H1 (cell line): ENCODE data around the gene TRAPPC5. TPM values are rescaled to one million over a fixed set of nuclear protein-coding genes. Genes with fewer than 3 reads are reported as not detected.
A peak's percentile ranks its signal among the peaks of the same experiment; 100 is the strongest.

ENCODE experiments used
- CEBPB ChIP-seq: IDR thresholded peaks from 2 replicates; pipeline ENCODE4 v1.6.1; 2012; ENCODE audit warnings: low read depth, low read length
- CREB1 ChIP-seq: IDR thresholded peaks from 2 replicates; pipeline ENCODE4 v1.6.1; 2012; ENCODE audit warnings: inconsistent platforms
- FOSL1 ChIP-seq: IDR thresholded peaks from 2 replicates; pipeline ENCODE4 v1.6.1; 2011; ENCODE audit warnings: mild to moderate bottlenecking, low read depth, low read length, moderate library complexity; ENCODE audit not compliant: insufficient read depth
- KDM4A ChIP-seq: IDR thresholded peaks from one replicate; pipeline ENCODE4 v1.7.1; 2012; ENCODE audit warnings: low read depth, mild to moderate bottlenecking, moderate library complexity, low read length, inconsistent platforms; ENCODE audit not compliant: severe bottlenecking
- RNF2 ChIP-seq: fragments of 200-900, 300-1000 bp; sonication (generic); IDR thresholded peaks from 2 replicates; pipeline ENCODE4 v1.7.1; 2016; ENCODE audit warnings: borderline replicate concordance, low read depth, mild to moderate bottlenecking, antibody characterized with exemption, low read length; ENCODE audit not compliant: poor library complexity, severe bottlenecking; ENCODE audit errors: missing control alignments
- SIN3A ChIP-seq, 2 experiments: IDR thresholded peaks in 1 of 2; conservative IDR thresholded peaks in 1 of 2; 2 replicates each; pipeline ENCODE4 v1.6.1; 2011 to 2012; ENCODE audit warnings: low read length in 2 of 2, improper control_type of control experiment in 1 of 2, low read depth in 1 of 2, mild to moderate bottlenecking in 1 of 2
- TBP ChIP-seq: IDR thresholded peaks from 2 replicates; pipeline ENCODE4 v1.6.1; 2011; ENCODE audit warnings: low read depth, low read length, improper control_type of control experiment
- polyA plus RNA-seq, 7 experiments: library from polyadenylated mRNA; depleted of rRNA in 3 of 7; stranded (reverse) in 5 of 7; unstranded in 2 of 7; fragments of >200 nt in 5 of 7; fragments of 200-250 nt in 2 of 7; gene quantifications; 1 replicate in 5 of 7; 2 replicates in 1 of 7; 4 replicates in 1 of 7; pipeline versions ENCODE4 v1.2.1 to v1.2.3, GENCODE V29; 2011 to 2013; ENCODE audit warnings: missing spikeins in 2 of 7, mixed read lengths in 2 of 7
- total RNA-seq: library from RNA; stranded (reverse); fragmentation: NEBNext Ultra II Directional; extraction: Animal tissue kit (Norgen Biotek cat#: 25700); gene quantifications from 2 replicates; pipeline ENCODE4 v1.2.1, GENCODE V29; 2021
- TF ChIP-seq, protein P1 (sequence below): fragments of 300-600 bp; sonication (generic); IDR thresholded peaks from 2 replicates; pipeline ENCODE4 v1.7.1; 2012; ENCODE audit warnings: low read length, moderate library complexity, mild to moderate bottlenecking, inconsistent platforms; ENCODE audit not compliant: insufficient replicate concordance
- TF ChIP-seq, protein P2 (sequence below): IDR thresholded peaks from 2 replicates; pipeline ENCODE4 v1.6.1; 2012; ENCODE audit warnings: inconsistent platforms

TRAPPC5 gene
- total and polyA plus RNA-seq, 2 of the 8 experiments (the other 6 are each of a cell fraction or from before 2014, with no cell fraction given): 109 to 120 TPM

DNA sequence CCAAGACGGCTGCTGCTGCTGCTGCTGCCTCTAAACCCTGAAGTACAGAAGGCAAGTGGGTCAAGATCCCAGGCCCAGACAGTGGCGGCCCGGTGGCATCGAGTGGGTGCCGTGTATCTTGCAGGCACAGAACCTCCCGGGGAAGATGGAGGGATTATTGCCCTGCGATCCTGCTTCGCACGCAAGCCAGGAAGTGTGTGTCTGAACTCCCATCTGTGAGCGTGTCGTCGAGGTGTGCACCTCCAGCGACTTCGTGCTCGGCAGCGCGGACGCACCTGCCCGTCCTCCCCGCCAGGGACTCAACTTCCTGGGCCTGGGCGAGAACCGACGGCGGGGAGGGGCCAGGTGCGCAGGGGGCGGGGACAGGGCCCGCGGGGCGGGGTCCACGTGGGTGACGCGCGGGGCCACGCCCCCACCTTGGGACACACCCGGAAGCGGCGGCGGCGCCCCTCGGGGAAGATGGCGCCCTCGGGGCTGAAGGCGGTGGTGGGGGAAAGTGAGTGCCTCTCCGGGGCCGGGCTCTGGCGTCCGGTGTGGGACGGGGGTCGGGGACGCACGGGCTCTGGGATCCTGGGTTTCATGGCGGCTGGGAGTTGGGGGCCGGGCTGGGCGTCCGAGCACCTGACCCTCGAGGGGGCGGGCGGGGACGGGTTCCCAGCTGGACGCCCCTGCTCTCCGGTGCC, 43.8 kb upstream of the TRAPPC5 start, which contains the start of gene STXBP2 (continued):
- TF ChIP-seq, protein P1, sequence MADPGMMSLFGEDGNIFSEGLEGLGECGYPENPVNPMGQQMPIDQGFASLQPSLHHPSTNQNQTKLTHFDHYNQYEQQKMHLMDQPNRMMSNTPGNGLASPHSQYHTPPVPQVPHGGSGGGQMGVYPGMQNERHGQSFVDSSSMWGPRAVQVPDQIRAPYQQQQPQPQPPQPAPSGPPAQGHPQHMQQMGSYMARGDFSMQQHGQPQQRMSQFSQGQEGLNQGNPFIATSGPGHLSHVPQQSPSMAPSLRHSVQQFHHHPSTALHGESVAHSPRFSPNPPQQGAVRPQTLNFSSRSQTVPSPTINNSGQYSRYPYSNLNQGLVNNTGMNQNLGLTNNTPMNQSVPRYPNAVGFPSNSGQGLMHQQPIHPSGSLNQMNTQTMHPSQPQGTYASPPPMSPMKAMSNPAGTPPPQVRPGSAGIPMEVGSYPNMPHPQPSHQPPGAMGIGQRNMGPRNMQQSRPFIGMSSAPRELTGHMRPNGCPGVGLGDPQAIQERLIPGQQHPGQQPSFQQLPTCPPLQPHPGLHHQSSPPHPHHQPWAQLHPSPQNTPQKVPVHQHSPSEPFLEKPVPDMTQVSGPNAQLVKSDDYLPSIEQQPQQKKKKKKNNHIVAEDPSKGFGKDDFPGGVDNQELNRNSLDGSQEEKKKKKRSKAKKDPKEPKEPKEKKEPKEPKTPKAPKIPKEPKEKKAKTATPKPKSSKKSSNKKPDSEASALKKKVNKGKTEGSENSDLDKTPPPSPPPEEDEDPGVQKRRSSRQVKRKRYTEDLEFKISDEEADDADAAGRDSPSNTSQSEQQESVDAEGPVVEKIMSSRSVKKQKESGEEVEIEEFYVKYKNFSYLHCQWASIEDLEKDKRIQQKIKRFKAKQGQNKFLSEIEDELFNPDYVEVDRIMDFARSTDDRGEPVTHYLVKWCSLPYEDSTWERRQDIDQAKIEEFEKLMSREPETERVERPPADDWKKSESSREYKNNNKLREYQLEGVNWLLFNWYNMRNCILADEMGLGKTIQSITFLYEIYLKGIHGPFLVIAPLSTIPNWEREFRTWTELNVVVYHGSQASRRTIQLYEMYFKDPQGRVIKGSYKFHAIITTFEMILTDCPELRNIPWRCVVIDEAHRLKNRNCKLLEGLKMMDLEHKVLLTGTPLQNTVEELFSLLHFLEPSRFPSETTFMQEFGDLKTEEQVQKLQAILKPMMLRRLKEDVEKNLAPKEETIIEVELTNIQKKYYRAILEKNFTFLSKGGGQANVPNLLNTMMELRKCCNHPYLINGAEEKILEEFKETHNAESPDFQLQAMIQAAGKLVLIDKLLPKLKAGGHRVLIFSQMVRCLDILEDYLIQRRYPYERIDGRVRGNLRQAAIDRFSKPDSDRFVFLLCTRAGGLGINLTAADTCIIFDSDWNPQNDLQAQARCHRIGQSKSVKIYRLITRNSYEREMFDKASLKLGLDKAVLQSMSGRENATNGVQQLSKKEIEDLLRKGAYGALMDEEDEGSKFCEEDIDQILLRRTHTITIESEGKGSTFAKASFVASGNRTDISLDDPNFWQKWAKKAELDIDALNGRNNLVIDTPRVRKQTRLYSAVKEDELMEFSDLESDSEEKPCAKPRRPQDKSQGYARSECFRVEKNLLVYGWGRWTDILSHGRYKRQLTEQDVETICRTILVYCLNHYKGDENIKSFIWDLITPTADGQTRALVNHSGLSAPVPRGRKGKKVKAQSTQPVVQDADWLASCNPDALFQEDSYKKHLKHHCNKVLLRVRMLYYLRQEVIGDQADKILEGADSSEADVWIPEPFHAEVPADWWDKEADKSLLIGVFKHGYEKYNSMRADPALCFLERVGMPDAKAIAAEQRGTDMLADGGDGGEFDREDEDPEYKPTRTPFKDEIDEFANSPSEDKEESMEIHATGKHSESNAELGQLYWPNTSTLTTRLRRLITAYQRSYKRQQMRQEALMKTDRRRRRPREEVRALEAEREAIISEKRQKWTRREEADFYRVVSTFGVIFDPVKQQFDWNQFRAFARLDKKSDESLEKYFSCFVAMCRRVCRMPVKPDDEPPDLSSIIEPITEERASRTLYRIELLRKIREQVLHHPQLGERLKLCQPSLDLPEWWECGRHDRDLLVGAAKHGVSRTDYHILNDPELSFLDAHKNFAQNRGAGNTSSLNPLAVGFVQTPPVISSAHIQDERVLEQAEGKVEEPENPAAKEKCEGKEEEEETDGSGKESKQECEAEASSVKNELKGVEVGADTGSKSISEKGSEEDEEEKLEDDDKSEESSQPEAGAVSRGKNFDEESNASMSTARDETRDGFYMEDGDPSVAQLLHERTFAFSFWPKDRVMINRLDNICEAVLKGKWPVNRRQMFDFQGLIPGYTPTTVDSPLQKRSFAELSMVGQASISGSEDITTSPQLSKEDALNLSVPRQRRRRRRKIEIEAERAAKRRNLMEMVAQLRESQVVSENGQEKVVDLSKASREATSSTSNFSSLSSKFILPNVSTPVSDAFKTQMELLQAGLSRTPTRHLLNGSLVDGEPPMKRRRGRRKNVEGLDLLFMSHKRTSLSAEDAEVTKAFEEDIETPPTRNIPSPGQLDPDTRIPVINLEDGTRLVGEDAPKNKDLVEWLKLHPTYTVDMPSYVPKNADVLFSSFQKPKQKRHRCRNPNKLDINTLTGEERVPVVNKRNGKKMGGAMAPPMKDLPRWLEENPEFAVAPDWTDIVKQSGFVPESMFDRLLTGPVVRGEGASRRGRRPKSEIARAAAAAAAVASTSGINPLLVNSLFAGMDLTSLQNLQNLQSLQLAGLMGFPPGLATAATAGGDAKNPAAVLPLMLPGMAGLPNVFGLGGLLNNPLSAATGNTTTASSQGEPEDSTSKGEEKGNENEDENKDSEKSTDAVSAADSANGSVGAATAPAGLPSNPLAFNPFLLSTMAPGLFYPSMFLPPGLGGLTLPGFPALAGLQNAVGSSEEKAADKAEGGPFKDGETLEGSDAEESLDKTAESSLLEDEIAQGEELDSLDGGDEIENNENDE: no peak
- peak; percentile 81 for TF ChIP-seq CREB1
- peak; percentile 32 for TF ChIP-seq KDM4A
- peak; percentile 34 for TF ChIP-seq RNF2
- TF ChIP-seq, protein P2, sequence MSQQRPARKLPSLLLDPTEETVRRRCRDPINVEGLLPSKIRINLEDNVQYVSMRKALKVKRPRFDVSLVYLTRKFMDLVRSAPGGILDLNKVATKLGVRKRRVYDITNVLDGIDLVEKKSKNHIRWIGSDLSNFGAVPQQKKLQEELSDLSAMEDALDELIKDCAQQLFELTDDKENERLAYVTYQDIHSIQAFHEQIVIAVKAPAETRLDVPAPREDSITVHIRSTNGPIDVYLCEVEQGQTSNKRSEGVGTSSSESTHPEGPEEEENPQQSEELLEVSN: peak; percentile 99
- 0 out of 2 replicates have a peak, but pooled peaks have one; percentile 44 for TF ChIP-seq TBP
- TF ChIP-seq FOSL1: no peak
- 0 out of 2 replicates have a peak, but pooled peaks have one; percentile 11 for TF ChIP-seq CEBPB
- TF ChIP-seq SIN3A (conservative IDR thresholded peaks at IDR 0.05 in 1 of 2, IDR thresholded peaks at IDR 0.05 in 1 of 2; ENCODE audit: low read depth in 1 of 2, low read length in 2 of 2): peak in 1 of 2 experiments; percentile 8; a peak in 1 of 4 replicates
